Fibroblast of lung (primary cell): ENCODE data around the gene COL26A1. TPM values are rescaled to one million over a fixed set of nuclear protein-coding genes. Genes with fewer than 3 reads are reported as not detected.

Source experiments
- DNase-seq, 2 donors: peaks; one replicate each; pipeline versions ENCODE4 v3.0.0 to v3.0.0-alpha.2; 2010; ENCODE audit warnings: low read depth in 2 of 2
- H2AFZ ChIP-seq: 2 replicates; pipeline ENCODE4 v1.5.1; 2012; ENCODE audit warnings: low read length, control low read depth, inconsistent platforms
- H3K27ac ChIP-seq: 2 replicates; pipeline ENCODE4 v1.5.1; 2011; ENCODE audit warnings: low read length, control low read depth; ENCODE audit not compliant: insufficient read depth
- H3K27me3 ChIP-seq: 2 replicates; pipeline ENCODE4 v1.5.1; 2011; ENCODE audit warnings: mild to moderate bottlenecking, low read length; ENCODE audit not compliant: control insufficient read depth, insufficient read depth
- H3K36me3 ChIP-seq: 2 replicates; pipeline ENCODE4 v1.5.1; 2011; ENCODE audit warnings: low read length; ENCODE audit not compliant: control insufficient read depth, insufficient read depth
- H3K4me1 ChIP-seq: 2 replicates; pipeline ENCODE4 v1.5.1; 2011; ENCODE audit warnings: low read length; ENCODE audit not compliant: control insufficient read depth, insufficient read depth; ENCODE audit errors: extremely low read depth
- H3K4me2 ChIP-seq: 2 replicates; pipeline ENCODE4 v1.5.1; 2011; ENCODE audit warnings: low read length, control low read depth; ENCODE audit not compliant: insufficient read depth; ENCODE audit errors: extremely low read depth
- H3K4me3 ChIP-seq, 4 experiments: fragments of 200-600 bp in 1 of 4; sonication (generic) in 1 of 4; replicated peaks in 1 of 4; 2 replicates each; pipeline ENCODE4 v1.5.1; 2011 to 2016; ENCODE audit warnings: low read length in 4 of 4, low read depth in 3 of 4, mild to moderate bottlenecking in 3 of 4, control low read depth in 2 of 4, inconsistent platforms in 1 of 4, mixed read lengths in 1 of 4; ENCODE audit not compliant: insufficient read depth in 1 of 4; ENCODE audit errors: control extremely low read depth in 1 of 4
- H3K79me2 ChIP-seq: 2 replicates; pipeline ENCODE4 v1.5.1; 2012; ENCODE audit warnings: mild to moderate bottlenecking, low read length, inconsistent platforms; ENCODE audit not compliant: control insufficient read depth, insufficient read depth
- H3K9ac ChIP-seq: 2 replicates; pipeline ENCODE4 v1.5.1; 2011; ENCODE audit warnings: mild to moderate bottlenecking, low read length, control low read depth; ENCODE audit not compliant: insufficient read depth
- H3K9me3 ChIP-seq: 2 replicates; pipeline ENCODE4 v1.5.1; 2012; ENCODE audit warnings: low read depth, low read length; ENCODE audit not compliant: control insufficient read depth, insufficient read depth
- H4K20me1 ChIP-seq: 2 replicates; pipeline ENCODE4 v1.5.1; 2011; ENCODE audit warnings: low read length; ENCODE audit not compliant: control insufficient read depth, insufficient read depth; ENCODE audit errors: extremely low read depth
- CTCF ChIP-seq, 2 donors: IDR thresholded peaks in 1 of 2; conservative IDR thresholded peaks in 1 of 2; 1 replicate in 1 of 2; 2 replicates in 1 of 2; pipeline ENCODE4 v1.5.1; 2011 to 2012; ENCODE audit warnings: low read length in 2 of 2, control low read depth in 1 of 2, inconsistent platforms in 1 of 2, low read depth in 1 of 2, mild to moderate bottlenecking in 1 of 2
- EZH2 ChIP-seq: IDR thresholded peaks from 2 replicates; pipeline ENCODE4 v1.5.1; 2012; ENCODE audit warnings: low read length, control low read depth, mild to moderate bottlenecking; ENCODE audit errors: missing control alignments
- polyA plus RNA-seq, 2 donors: library from polyadenylated mRNA; depleted of rRNA in 1 of 2; stranded (reverse) in 1 of 2; unstranded in 1 of 2; fragments of >200 nt; gene quantifications; 2 replicates each; pipeline ENCODE4 v1.2.1, GENCODE V29; 2011 to 2012; ENCODE audit warnings: missing spikeins in 1 of 2
- total RNA-seq: library from RNA; depleted of rRNA; stranded (reverse); fragments of >200 nt; gene quantifications from 2 replicates; pipeline ENCODE4 v1.2.1, GENCODE V29; 2014

Gene COL26A1
- total and polyA plus RNA-seq, 2 donors (not counting 1 experiment from before 2014, with no cell fraction given): 0.06 TPM; not detected in 1

- no peak overlapping the region for H3K4me3 ChIP-seq
- peaks cover 14% of the 10 kb centered on the region for H3K27me3 ChIP-seq
- H3K79me2 ChIP-seq: no peaks in the 10 kb centered on the region
- no peak overlapping the region for H2AFZ ChIP-seq
- no peak overlapping the region for H3K9ac ChIP-seq
- DNase-seq: no peak
- H3K4me1 ChIP-seq: peaks cover 2% of the 10 kb centered on the region
- no peaks in the 10 kb centered on the region for H3K9me3 ChIP-seq
- no peak for TF ChIP-seq EZH2
- H4K20me1 ChIP-seq: no peaks in the 10 kb centered on the region
- no peaks in the 10 kb centered on the region for H3K36me3 ChIP-seq
- H3K4me2 ChIP-seq: no peak overlapping the region
- no peak overlapping the region for H3K27ac ChIP-seq
Measured at GRCh38 chr7:101368422-101369165, 5.9 kb downstream of the COL26A1 start.

GRCh38 chr7:101370836-101371235 is 8.2 kb downstream of the COL26A1 start:
- no peak for TF ChIP-seq CTCF (conservative IDR thresholded peaks at IDR 0.05 in 1 of 2, IDR thresholded peaks at IDR 0.05 in 1 of 2; ENCODE audit: low read depth in 1 of 2, low read length in 2 of 2)
- no peak for TF ChIP-seq EZH2
- Histone ChIP-seq H3K9me3 (no peaks in the 10 kb centered on the region), H2AFZ (no peak overlapping the region), H3K79me2 (no peaks in the 10 kb centered on the region), H3K4me3 (no peak overlapping the region), H3K27ac (no peak overlapping the region), H3K9ac (no peak overlapping the region), H3K27me3 (peaks cover 17% of the 10 kb centered on the region), H3K36me3 (no peaks in the 10 kb centered on the region), H4K20me1 (no peaks in the 10 kb centered on the region), H3K4me1 (no peaks in the 10 kb centered on the region), H3K4me2 (no peak overlapping the region)
- DNase-seq: no peak

DNA sequence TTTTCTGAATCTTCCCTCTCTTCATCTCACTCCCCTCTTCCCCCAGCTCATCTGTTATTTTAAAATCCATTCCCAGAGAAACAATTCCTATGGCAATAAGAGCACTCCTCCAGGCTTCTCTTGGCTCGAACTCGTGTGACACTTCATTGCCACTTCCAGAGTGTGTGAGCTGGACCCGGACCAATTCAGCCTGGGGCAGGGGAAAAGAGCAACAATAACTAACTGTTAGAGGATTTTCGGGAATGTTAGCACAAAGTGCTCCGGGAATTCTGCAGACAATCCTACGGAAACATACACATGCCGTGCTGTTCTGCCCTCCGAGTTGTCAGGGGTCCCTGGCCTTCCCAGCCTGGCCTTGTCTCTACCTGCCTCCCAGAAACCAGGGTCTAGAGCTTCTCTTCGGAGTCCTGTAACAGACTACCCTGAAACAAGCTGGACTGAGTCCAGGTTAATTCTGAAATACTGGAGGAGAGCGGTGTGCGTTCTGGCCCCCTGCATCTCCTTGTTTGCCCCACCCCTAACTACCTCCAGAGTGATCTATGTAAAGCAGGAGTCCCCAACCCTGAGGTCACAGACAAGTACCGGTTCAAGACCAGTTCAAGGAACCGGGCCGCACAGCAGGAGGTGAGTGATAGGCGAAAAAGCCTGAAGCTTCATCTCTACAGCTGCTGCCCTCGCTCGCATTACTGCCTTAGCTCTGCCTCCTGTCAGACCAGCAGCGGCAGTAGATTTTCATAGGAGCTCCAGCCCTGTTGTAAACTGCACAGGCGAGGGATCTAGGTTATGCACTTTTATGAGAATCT is 11.3 kb downstream of the COL26A1 start:
- no peak for DNase-seq
- Histone ChIP-seq H3K9me3 (no peaks in the 10 kb centered on the region), H3K9ac (no peak overlapping the region), H4K20me1 (no peaks in the 10 kb centered on the region), H3K27ac (no peak overlapping the region), H3K36me3 (no peaks in the 10 kb centered on the region), H3K27me3 (peaks cover 17% of the 10 kb centered on the region), H3K4me3 (no peak overlapping the region), H3K4me1 (no peaks in the 10 kb centered on the region), H3K79me2 (no peaks in the 10 kb centered on the region), H3K4me2 (no peak overlapping the region), H2AFZ (no peak overlapping the region)
- TF ChIP-seq EZH2 (no peak), CTCF (conservative IDR thresholded peaks at IDR 0.05 in 1 of 2, IDR thresholded peaks at IDR 0.05 in 1 of 2; ENCODE audit: low read depth in 1 of 2, low read length in 2 of 2) (no peak)
